GM12875 (cell line): ENCODE data around the gene PLA1A.

Experiments used
- H3K4me3 ChIP-seq: one replicate; pipeline ENCODE4 v1.5.1; 2011; ENCODE audit warnings: low read depth, low read length, control low read depth
- TF ChIP-seq, protein P1 (sequence below): IDR thresholded peaks from 2 replicates; pipeline ENCODE4 v1.5.1; 2011; ENCODE audit warnings: low read depth, mild to moderate bottlenecking, control low read depth, inconsistent platforms, low read length, moderate library complexity, borderline replicate concordance; ENCODE audit not compliant: insufficient read depth

PLA1A gene

DNA sequence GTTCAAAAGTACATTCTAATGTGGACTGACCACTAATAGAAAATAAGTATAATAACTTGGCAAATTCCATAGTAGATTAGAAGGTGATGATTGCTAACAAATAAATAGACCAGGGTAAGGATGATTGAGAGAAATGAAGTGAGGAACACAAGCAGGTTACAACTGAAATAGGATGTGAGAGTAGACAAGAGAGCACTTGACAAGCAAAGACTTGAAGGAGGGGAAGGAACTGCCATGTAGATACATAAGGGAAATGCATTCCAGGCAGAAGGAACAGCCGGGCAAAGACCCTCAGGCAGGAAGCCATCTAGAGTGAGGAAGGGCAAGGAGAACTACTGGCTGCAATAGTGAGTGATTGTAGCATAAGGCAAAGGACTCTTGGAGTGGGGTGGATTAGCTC lies 5.0 kb downstream of the PLA1A start:
- no peak overlapping the region for H3K4me3 ChIP-seq
- TF ChIP-seq, protein P1, sequence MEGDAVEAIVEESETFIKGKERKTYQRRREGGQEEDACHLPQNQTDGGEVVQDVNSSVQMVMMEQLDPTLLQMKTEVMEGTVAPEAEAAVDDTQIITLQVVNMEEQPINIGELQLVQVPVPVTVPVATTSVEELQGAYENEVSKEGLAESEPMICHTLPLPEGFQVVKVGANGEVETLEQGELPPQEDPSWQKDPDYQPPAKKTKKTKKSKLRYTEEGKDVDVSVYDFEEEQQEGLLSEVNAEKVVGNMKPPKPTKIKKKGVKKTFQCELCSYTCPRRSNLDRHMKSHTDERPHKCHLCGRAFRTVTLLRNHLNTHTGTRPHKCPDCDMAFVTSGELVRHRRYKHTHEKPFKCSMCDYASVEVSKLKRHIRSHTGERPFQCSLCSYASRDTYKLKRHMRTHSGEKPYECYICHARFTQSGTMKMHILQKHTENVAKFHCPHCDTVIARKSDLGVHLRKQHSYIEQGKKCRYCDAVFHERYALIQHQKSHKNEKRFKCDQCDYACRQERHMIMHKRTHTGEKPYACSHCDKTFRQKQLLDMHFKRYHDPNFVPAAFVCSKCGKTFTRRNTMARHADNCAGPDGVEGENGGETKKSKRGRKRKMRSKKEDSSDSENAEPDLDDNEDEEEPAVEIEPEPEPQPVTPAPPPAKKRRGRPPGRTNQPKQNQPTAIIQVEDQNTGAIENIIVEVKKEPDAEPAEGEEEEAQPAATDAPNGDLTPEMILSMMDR: no peak

DNA sequence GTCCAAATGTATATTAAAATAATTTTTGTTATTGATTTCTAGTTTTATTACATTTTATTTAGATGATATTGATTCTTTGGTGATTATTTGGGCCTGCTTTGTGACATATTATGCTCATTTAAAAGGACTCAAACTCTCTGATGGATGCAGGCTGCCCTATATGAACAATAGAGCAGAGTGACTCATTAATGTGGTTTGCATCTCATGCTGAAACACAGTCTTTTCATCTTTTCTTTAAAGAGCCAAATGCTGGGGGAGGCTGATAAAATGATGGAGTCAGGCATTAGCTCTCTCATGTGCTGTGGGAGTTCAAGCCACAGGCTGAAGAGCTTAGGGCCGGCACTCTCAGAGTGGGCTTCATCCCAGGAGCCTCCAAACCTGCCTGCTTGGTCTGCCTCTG lies 7.2 kb downstream of the PLA1A start:
- no peak overlapping the region for H3K4me3 ChIP-seq
- TF ChIP-seq, protein P1: no peak

DNA sequence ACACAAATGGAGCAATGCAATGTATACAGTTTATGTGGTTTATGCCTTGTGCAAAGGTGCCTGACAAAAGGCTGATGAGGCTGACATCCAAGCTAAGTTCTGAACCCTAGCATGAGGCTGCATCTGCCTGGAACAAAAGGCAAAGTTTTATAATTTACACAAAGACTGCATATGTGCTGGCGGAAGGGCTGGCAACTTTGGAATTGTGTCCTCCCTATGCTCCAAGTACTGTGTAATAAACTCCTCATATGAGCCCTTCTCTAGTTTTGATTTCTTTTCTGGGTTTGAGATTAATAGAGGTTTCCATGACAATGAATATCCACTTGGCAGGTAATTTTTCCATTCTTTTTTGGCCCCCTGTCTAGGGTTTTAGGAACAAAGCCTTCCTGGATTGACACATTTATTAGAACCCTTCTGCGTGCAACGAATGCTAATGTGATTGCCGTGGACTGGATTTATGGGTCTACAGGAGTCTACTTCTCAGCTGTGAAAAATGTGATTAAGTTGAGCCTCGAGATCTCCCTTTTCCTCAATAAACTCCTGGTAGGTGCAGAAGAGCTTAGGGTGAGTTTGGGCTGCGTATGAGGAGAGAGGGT lies 10.8 kb downstream of the PLA1A start:
- no peak overlapping the region for H3K4me3 ChIP-seq
- TF ChIP-seq, protein P1: no peak

DNA sequence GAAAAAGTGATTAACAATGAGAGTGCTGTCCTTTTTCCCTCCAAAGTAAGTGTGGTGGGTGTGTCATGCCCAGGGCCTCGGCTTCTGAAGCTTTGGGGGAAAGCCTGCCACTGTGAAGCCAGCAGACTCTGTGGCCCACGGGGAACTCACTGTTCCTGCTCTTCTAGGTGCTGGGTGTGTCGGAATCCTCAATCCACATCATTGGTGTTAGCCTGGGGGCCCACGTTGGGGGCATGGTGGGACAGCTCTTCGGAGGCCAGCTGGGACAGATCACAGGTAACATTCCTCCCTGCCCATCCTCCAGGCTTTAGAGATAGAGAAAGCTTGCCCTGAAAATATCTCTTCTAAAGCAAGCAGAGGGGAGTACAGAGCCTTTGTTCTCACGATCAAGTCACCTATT lies 11.6 kb downstream of the PLA1A start:
- H3K4me3 ChIP-seq: no peak overlapping the region
- TF ChIP-seq, protein P1: no peak

DNA sequence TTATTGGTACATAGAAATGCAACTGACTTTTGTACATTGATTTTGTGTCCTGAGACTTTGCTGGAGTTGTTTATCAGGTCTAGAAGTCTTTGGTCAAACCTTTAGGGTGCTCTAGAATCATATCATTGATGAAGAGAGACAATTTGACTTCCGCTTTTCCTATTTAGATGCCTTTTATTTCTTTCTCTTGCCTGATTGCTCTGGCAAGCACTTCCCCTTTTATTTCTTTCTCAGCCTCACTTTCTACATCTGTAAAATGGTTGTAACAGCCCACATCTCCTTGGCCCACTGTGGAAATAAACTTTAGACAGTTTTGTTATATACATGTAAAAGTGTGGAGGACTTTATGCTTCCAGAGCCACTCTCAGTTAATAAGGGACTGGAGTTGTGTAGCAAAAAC lies 14.0 kb downstream of the PLA1A start:
- no peak overlapping the region for H3K4me3 ChIP-seq
- TF ChIP-seq, protein P1: no peak

DNA sequence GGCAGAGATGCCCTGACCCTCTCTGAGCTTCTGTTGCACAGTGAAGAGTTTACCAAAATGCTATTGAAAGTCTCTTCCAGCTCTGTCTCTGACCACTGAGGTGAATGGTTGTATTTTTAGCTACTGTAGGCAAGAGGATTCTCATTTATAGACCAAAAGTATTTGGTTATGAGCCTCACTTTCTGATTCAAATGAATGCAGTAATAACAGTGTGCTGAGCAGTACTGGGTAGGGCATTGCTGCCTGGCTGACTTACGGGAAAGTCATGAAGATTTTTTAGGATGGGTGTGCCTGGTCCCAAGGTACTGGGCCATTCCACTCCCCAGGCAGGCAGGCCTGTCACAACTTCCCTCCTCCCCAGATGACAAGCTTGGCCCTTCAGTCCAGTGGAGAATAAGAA lies 15.5 kb downstream of the PLA1A start:
- TF ChIP-seq, protein P1: no peak
- no peak overlapping the region for H3K4me3 ChIP-seq

DNA sequence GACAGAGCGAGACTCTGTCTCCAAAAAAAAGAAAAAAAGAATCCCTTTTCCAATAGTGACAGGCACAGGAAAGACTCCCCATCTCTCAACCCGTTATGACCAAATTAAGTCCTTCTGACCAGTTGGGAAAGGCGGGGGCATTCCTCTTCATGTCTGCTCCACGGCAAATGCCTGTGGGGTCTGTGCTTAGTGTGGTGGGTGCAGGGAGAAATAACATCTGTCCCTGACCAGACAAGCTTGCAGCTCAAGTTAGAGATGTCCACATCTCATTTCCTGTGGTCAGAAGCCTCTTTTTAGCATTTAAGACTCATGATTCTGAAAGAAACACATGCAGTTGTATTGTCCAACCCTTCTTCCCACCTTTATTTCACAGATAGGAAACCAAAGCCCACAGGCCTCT lies 16.2 kb downstream of the PLA1A start:
- TF ChIP-seq, protein P1: no peak
- H3K4me3 ChIP-seq: no peak overlapping the region
